HepG2 (cell line): ENCODE results near the gene AP1G1. TPM values are rescaled to one million over a fixed set of nuclear protein-coding genes. Genes with fewer than 3 reads are reported as not detected.

Experiments used
- ATAC-seq: fragments of 200-7000 bp; cut with Tn5 transposase; 3 replicates; pipeline ENCODE4 v1.9.1; 2020; ENCODE audit warnings: mild to moderate bottlenecking, moderate library complexity
- BruUV-seq: library from RNA; stranded (reverse); fragments of 400-500 nt; replicated peaks from 2 replicates; lab custom pipeline; 2021; lab: Mats Ljungman, UMichigan
- CTCF ChIA-PET: fragments of 300-600 bp; formaldehyde crosslinking; extraction: SDS; loops from one replicate; lab custom pipeline; 2021; ENCODE audit warnings: low total read pairs, inconsistent platforms, low intra/inter-chr PET ratio; lab: Yijun Ruan, JAX
- POLR2A ChIA-PET: fragments of 350-600 bp; sonication (Branson Sonifier 250); formaldehyde crosslinking; loops from one replicate; lab custom pipeline; 2020; ENCODE audit warnings: antibody characterized with exemption, inconsistent platforms; lab: Yijun Ruan, JAX
- DNase-seq: peaks from one replicate; pipeline ENCODE4 v3.0.0-alpha.2; 2015; ENCODE audit warnings: low spot score
- FAIRE-seq: peaks from 3 replicates; lab custom pipeline; 2011; peaks lifted over from hg19 to GRCh38; lab: Jason Lieb, UNC
- H2AFZ ChIP-seq: one replicate; pipeline ENCODE4 v1.6.1; 2011; ENCODE audit warnings: low read length, inconsistent platforms
- H3K27ac ChIP-seq: fragments of 300-600 bp; 3 replicates; pipeline ENCODE4 v1.8.0; 2011; ENCODE audit warnings: mixed run types, mild to moderate bottlenecking, mixed read lengths, low read length, inconsistent platforms; ENCODE audit not compliant: insufficient read depth; ENCODE audit errors: extremely low read length
- H3K27me3 ChIP-seq, 2 experiments: fragments of 200-600 bp in 1 of 2; 2 replicates in 1 of 2; 3 replicates in 1 of 2; pipeline versions ENCODE4 v1.6.0 to v1.8.0; 2011; ENCODE audit warnings: low read length in 2 of 2, mild to moderate bottlenecking in 2 of 2, moderate library complexity in 2 of 2, inconsistent platforms in 1 of 2; ENCODE audit not compliant: insufficient read depth in 2 of 2, control insufficient read depth in 1 of 2
- H3K36me3 ChIP-seq, 2 experiments: fragments of 200-600 bp in 1 of 2; replicated peaks in 1 of 2; 2 replicates in 1 of 2; 3 replicates in 1 of 2; pipeline versions ENCODE4 v1.5.1 to v1.8.0; 2011; ENCODE audit warnings: low read length in 2 of 2, inconsistent platforms in 1 of 2; ENCODE audit not compliant: insufficient read depth in 2 of 2, control insufficient read depth in 1 of 2
- H3K4me1 ChIP-seq: 2 replicates; pipeline ENCODE4 v1.5.1; 2012; ENCODE audit warnings: low read length, inconsistent platforms; ENCODE audit not compliant: insufficient read depth
- H3K4me2 ChIP-seq: 2 replicates; pipeline ENCODE4 v1.6.0; 2011; ENCODE audit warnings: low read depth, low read length, inconsistent platforms
- H3K4me3 ChIP-seq, 3 experiments: fragments of 200-600 bp in 1 of 3; sonication (generic), shearing (Covaris generic) in 1 of 3; replicated peaks in 1 of 3; 2 replicates each; pipeline ENCODE4 v1.5.1; 2011 to 2016; ENCODE audit warnings: low read length in 3 of 3, inconsistent platforms in 2 of 3, low read depth in 2 of 3, mild to moderate bottlenecking in 2 of 3, control low read depth in 1 of 3, mixed read lengths in 1 of 3; ENCODE audit not compliant: insufficient read depth in 1 of 3
- H3K79me2 ChIP-seq: one replicate; pipeline ENCODE4 v1.6.1; 2011; ENCODE audit warnings: low read length, inconsistent platforms; ENCODE audit not compliant: insufficient read depth
- H3K9ac ChIP-seq: 2 replicates; pipeline ENCODE4 v1.6.0; 2011; ENCODE audit warnings: mild to moderate bottlenecking, low read depth, low read length, inconsistent platforms; ENCODE audit not compliant: insufficient read depth
- H3K9me3 ChIP-seq: 2 replicates; pipeline ENCODE4 v1.5.1; 2012; ENCODE audit warnings: mild to moderate bottlenecking, low read length
- H4K20me1 ChIP-seq: 2 replicates; pipeline ENCODE4 v1.6.0; 2011; ENCODE audit warnings: inconsistent platforms, mild to moderate bottlenecking, low read length, moderate library complexity; ENCODE audit not compliant: insufficient read depth
- CBX2 ChIP-seq, 2 experiments: fragments of 200-600 bp in 1 of 2; sonication (generic); formaldehyde crosslinking in 1 of 2; IDR thresholded peaks; 2 replicates each; pipeline versions ENCODE4 v1.7.0 to v1.8.1; 2018 to 2022; ENCODE audit warnings: low read depth in 2 of 2, low read length in 1 of 2, mild to moderate bottlenecking in 1 of 2, missing genetic modification reagents in 1 of 2
- FOXC1 ChIP-seq: sonication (generic); formaldehyde crosslinking; IDR thresholded peaks from 2 replicates; pipeline ENCODE4 v1.8.0; 2022; ENCODE audit warnings: mild to moderate bottlenecking, missing genetic modification reagents, borderline replicate concordance
- KAT8 ChIP-seq: IDR thresholded peaks from 2 replicates; pipeline ENCODE4 v1.6.1; 2016; ENCODE audit warnings: missing genetic modification reagents, missing compliant biosample characterization
- MBD4 ChIP-seq: IDR thresholded peaks from 2 replicates; pipeline ENCODE4 v1.6.1; 2012; ENCODE audit warnings: low read length, inconsistent platforms, borderline replicate concordance
- MYPOP ChIP-seq: sonication (generic); formaldehyde crosslinking; IDR thresholded peaks from 2 replicates; pipeline ENCODE4 v1.8.1; 2023; ENCODE audit warnings: mild to moderate bottlenecking, moderate library complexity, missing genetic modification reagents
- SNAPC5 ChIP-seq: sonication (generic); formaldehyde crosslinking; IDR thresholded peaks from 2 replicates; pipeline ENCODE4 v1.8.1; 2023; ENCODE audit warnings: mild to moderate bottlenecking, missing genetic modification reagents, borderline replicate concordance
- TMF1 ChIP-seq: sonication (generic); formaldehyde crosslinking; IDR thresholded peaks from 2 replicates; pipeline ENCODE4 v1.8.1; 2022; ENCODE audit warnings: low read depth, missing genetic modification reagents
- XBP1 ChIP-seq: sonication (generic); formaldehyde crosslinking; IDR thresholded peaks from 2 replicates; pipeline ENCODE4 v1.5.0; 2020; ENCODE audit warnings: missing genetic modification reagents
- ZNF3 ChIP-seq: IDR thresholded peaks from 2 replicates; pipeline ENCODE4 v1.7.0; 2017; ENCODE audit warnings: inconsistent platforms
- ZNF547 ChIP-seq: sonication (generic); formaldehyde crosslinking; IDR thresholded peaks from 2 replicates; pipeline ENCODE4 v1.5.1; 2020; ENCODE audit warnings: mild to moderate bottlenecking, missing genetic modification reagents
- ZNF562 ChIP-seq: sonication (generic); formaldehyde crosslinking; IDR thresholded peaks from 2 replicates; pipeline ENCODE4 v1.8.0; 2022; ENCODE audit warnings: missing genetic modification reagents, borderline replicate concordance
- ZNF782 ChIP-seq: sonication (generic); formaldehyde crosslinking; IDR thresholded peaks from 2 replicates; pipeline ENCODE4 v1.4.0; 2020; ENCODE audit warnings: missing genetic modification reagents, mild to moderate bottlenecking, borderline replicate concordance
- ZSCAN5A ChIP-seq: sonication (generic); formaldehyde crosslinking; IDR thresholded peaks from 2 replicates; pipeline ENCODE4 v1.8.0; 2022; ENCODE audit warnings: mild to moderate bottlenecking, missing genetic modification reagents, borderline replicate concordance
- WGBS: methylation state at CpG from one replicate; pipeline ENCODE4 v1.1.6; 2017; ENCODE audit warnings: low lambda C conversion rate; 5-methylcytosine and 5-hydroxymethylcytosine counted together
- in situ Hi-C: cut with HindIII; loops from 2 replicates; pipeline ENCODE4 v1.10.0; 2017; ENCODE audit warnings: low pct_unique_long_range_greater_than_20kb; ENCODE audit not compliant: extremely low pct_ligation_motif_present
- intact Hi-C: fragments of 100-400 bp; cut with micrococcal nuclease; formaldehyde crosslinking; loops from one replicate; pipeline ENCODE4 v1.10.0; 2022; ENCODE audit not compliant: unreplicated experiment
- polyA plus RNA-seq, 8 experiments: library from polyadenylated mRNA; depleted of rRNA in 3 of 8; stranded (reverse) in 7 of 8; unstranded in 1 of 8; fragments of >200 nt; fragmentation: Illumina TruSeq in 4 of 8; extraction: Trizol in 4 of 8; gene quantifications; 2 replicates each; pipeline versions ENCODE4 v1.2.1 to v1.2.3, GENCODE V29; 2011 to 2016; ENCODE audit warnings: low read depth in 4 of 8, missing spikeins in 1 of 8, mixed read lengths in 1 of 8; ENCODE audit not compliant: insufficient read depth in 1 of 8
- total RNA-seq, 5 experiments: library from RNA; depleted of rRNA; stranded (reverse); fragments of >200 nt; fragmentation: Illumina TruSeq; extraction: Trizol; gene quantifications; 2 replicates each; pipeline ENCODE4 v1.2.3, GENCODE V29; 2016; ENCODE audit warnings: low read depth in 1 of 5
- TF ChIP-seq, protein P1 (sequence below): sonication (generic); formaldehyde crosslinking; IDR thresholded peaks from 2 replicates; pipeline ENCODE4 v1.5.0; 2020; ENCODE audit warnings: missing genetic modification reagents, mild to moderate bottlenecking, borderline replicate concordance
- TF ChIP-seq, protein P2 (sequence below): sonication (generic); formaldehyde crosslinking; IDR thresholded peaks from 2 replicates; pipeline ENCODE4 v1.4.0; 2020; ENCODE audit warnings: low read depth, missing genetic modification reagents
- TF ChIP-seq, protein P3 (sequence below): sonication (generic); formaldehyde crosslinking; IDR thresholded peaks from 2 replicates; pipeline ENCODE4 v1.5.0; 2020; ENCODE audit warnings: missing genetic modification reagents

The AP1G1 gene
- total and polyA plus RNA-seq, 2 of the 13 experiments (the other 11 are each of a cell fraction or from before 2014, with no cell fraction given): 62.2 to 66.2 TPM

GRCh38 chr16:71775949-71776348 is 32.7 kb downstream of the AP1G1 start:
- BruUV-seq: no TSS peak
- FAIRE-seq (no peak), ATAC-seq (no peak), DNase-seq (no peak)
- Histone ChIP-seq H4K20me1 (peaks cover 4% of the 10 kb centered on the region; the same call in 1 of the 2 replicates), H2AFZ (no peak overlapping the region), H3K4me2 (no peak overlapping the region), H3K27ac (no peak overlapping the region), H3K79me2 (peaks cover 21% of the 10 kb centered on the region), H3K4me3 (no peak overlapping the region), H3K9ac (no peak overlapping the region), H3K9me3 (no peaks in the 10 kb centered on the region), H3K4me1 (no peaks in the 10 kb centered on the region), H3K36me3 (peaks cover 21 to 68% of the 10 kb centered on the region in 2 experiments), H3K27me3 (no peaks in the 10 kb centered on the region)
- in situ Hi-C loops (no loop called here), intact Hi-C loops (no loop called here)
- POLR2A ChIA-PET: no interaction called here
- WGBS: 97% methylated on average over 4 of the region's 4 CpGs
- CTCF ChIA-PET: no interaction called here
- TF ChIP-seq, protein P1, sequence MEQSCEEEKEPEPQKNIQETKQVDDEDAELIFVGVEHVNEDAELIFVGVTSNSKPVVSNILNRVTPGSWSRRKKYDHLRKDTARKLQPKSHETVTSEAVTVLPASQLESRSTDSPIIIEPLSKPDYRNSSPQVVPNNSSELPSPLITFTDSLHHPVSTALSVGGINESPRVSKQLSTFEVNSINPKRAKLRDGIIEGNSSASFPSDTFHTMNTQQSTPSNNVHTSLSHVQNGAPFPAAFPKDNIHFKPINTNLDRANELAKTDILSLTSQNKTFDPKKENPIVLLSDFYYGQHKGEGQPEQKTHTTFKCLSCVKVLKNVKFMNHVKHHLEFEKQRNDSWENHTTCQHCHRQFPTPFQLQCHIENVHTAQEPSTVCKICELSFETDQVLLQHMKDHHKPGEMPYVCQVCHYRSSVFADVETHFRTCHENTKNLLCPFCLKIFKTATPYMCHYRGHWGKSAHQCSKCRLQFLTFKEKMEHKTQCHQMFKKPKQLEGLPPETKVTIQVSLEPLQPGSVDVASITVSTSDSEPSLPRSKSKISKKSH: no peak
- TF ChIP-seq FOXC1 (CRISPR knock-in tag) (no peak), MBD4 (no peak), CBX2 (IDR thresholded peaks at IDR 0.05; ENCODE audit: low read depth, low read length) (no peak), CBX2 (CRISPR knock-in tag; IDR thresholded peaks at IDR 0.05; ENCODE audit: low read depth) (no peak), TMF1 (CRISPR knock-in tag) (no peak), XBP1 (no peak), ZNF562 (no peak), KAT8 (no peak), SNAPC5 (CRISPR knock-in tag) (no peak), ZNF3 (no peak), ZNF547 (CRISPR knock-in tag) (no peak), ZNF782 (CRISPR knock-in tag) (no peak), ZSCAN5A (CRISPR knock-in tag) (no peak), MYPOP (CRISPR knock-in tag) (no peak)
- TF ChIP-seq, protein P2, sequence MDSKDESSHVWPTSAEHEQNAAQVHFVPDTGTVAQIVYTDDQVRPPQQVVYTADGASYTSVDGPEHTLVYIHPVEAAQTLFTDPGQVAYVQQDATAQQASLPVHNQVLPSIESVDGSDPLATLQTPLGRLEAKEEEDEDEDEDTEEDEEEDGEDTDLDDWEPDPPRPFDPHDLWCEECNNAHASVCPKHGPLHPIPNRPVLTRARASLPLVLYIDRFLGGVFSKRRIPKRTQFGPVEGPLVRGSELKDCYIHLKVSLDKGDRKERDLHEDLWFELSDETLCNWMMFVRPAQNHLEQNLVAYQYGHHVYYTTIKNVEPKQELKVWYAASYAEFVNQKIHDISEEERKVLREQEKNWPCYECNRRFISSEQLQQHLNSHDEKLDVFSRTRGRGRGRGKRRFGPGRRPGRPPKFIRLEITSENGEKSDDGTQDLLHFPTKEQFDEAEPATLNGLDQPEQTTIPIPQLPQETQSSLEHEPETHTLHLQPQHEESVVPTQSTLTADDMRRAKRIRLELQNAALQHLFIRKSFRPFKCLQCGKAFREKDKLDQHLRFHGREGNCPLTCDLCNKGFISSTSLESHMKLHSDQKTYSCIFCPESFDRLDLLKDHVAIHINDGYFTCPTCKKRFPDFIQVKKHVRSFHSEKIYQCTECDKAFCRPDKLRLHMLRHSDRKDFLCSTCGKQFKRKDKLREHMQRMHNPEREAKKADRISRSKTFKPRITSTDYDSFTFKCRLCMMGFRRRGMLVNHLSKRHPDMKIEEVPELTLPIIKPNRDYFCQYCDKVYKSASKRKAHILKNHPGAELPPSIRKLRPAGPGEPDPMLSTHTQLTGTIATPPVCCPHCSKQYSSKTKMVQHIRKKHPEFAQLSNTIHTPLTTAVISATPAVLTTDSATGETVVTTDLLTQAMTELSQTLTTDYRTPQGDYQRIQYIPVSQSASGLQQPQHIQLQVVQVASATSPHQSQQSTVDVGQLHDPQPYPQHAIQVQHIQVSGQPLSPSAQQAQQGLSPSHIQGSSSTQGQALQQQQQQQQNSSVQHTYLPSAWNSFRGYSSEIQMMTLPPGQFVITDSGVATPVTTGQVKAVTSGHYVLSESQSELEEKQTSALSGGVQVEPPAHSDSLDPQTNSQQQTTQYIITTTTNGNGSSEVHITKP (CRISPR knock-in tag): no peak
- TF ChIP-seq, protein P3, sequence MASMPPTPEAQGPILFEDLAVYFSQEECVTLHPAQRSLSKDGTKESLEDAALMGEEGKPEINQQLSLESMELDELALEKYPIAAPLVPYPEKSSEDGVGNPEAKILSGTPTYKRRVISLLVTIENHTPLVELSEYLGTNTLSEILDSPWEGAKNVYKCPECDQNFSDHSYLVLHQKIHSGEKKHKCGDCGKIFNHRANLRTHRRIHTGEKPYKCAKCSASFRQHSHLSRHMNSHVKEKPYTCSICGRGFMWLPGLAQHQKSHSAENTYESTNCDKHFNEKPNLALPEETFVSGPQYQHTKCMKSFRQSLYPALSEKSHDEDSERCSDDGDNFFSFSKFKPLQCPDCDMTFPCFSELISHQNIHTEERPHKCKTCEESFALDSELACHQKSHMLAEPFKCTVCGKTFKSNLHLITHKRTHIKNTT (CRISPR knock-in tag): no peak
